H9 (cell line): ENCODE results near the gene IRF1. TPM values are rescaled to one million over a fixed set of nuclear protein-coding genes. Genes with fewer than 3 reads are reported as not detected.

Source experiments
- DNase-seq: peaks from one replicate; pipeline ENCODE4 v3.0.0-alpha.2; 2017
- H2AFZ ChIP-seq: one replicate; pipeline ENCODE4 v1.6.1; 2013; ENCODE audit warnings: mild to moderate bottlenecking, low read length, control low read depth, moderate library complexity
- H2AK5ac ChIP-seq: 2 replicates; pipeline ENCODE4 v1.6.1; 2013; ENCODE audit warnings: low read length, control low read depth, mixed read lengths; ENCODE audit not compliant: insufficient read length
- H2BK120ac ChIP-seq: one replicate; pipeline ENCODE4 v1.6.1; 2013; ENCODE audit warnings: low read depth, mild to moderate bottlenecking, low read length, control low read depth, inconsistent platforms; ENCODE audit not compliant: poor library complexity, severe bottlenecking
- H2BK12ac ChIP-seq: 2 replicates; pipeline ENCODE4 v1.6.1; 2013; ENCODE audit warnings: low read length, control low read depth, mixed read lengths, low read depth; ENCODE audit not compliant: insufficient read length
- H2BK15ac ChIP-seq: 2 replicates; pipeline ENCODE4 v1.6.1; 2013; ENCODE audit warnings: low read depth, low read length, control low read depth
- H2BK20ac ChIP-seq: one replicate; pipeline ENCODE4 v1.6.1; 2013; ENCODE audit warnings: low read depth, mild to moderate bottlenecking, low read length, control low read depth, inconsistent platforms; ENCODE audit not compliant: poor library complexity, severe bottlenecking
- H2BK5ac ChIP-seq: 2 replicates; pipeline ENCODE4 v1.6.1; 2013; ENCODE audit warnings: low read length, control low read depth, mixed read lengths; ENCODE audit not compliant: insufficient read length
- H3K14ac ChIP-seq: 2 replicates; pipeline ENCODE4 v1.6.1; 2013; ENCODE audit warnings: low read length, control low read depth; ENCODE audit not compliant: insufficient read depth
- H3K18ac ChIP-seq: 2 replicates; pipeline ENCODE4 v1.6.1; 2013; ENCODE audit warnings: low read depth, mild to moderate bottlenecking, mixed read lengths, low read length, control low read depth; ENCODE audit not compliant: insufficient read length
- H3K23ac ChIP-seq: 2 replicates; pipeline ENCODE4 v1.6.1; 2013; ENCODE audit warnings: low read length, control low read depth, mixed read lengths, low read depth; ENCODE audit not compliant: insufficient read length
- H3K23me2 ChIP-seq: 2 replicates; pipeline ENCODE4 v1.6.1; 2013; ENCODE audit warnings: low read depth, mild to moderate bottlenecking, mixed read lengths, low read length, control low read depth; ENCODE audit not compliant: insufficient read length, poor library complexity, severe bottlenecking
- H3K27ac ChIP-seq: 2 replicates; pipeline ENCODE4 v1.5.1; 2013; ENCODE audit warnings: low read length, control low read depth, mixed read lengths, low read depth; ENCODE audit not compliant: insufficient read length
- H3K27me3 ChIP-seq: 2 replicates; pipeline ENCODE4 v1.6.1; 2013; ENCODE audit warnings: low read length, control low read depth, inconsistent platforms; ENCODE audit not compliant: insufficient read depth
- H3K4ac ChIP-seq: 2 replicates; pipeline ENCODE4 v1.6.1; 2013; ENCODE audit warnings: low read depth, mild to moderate bottlenecking, control low read depth, inconsistent platforms, low read length, moderate library complexity
- H3K4me1 ChIP-seq: 2 replicates; pipeline ENCODE4 v1.6.1; 2013; ENCODE audit warnings: low read length, control low read depth, inconsistent platforms; ENCODE audit not compliant: insufficient read depth
- H3K4me2 ChIP-seq: 2 replicates; pipeline ENCODE4 v1.6.1; 2013; ENCODE audit warnings: low read length, control low read depth, mixed read lengths; ENCODE audit not compliant: insufficient read length, insufficient read depth
- H3K56ac ChIP-seq: 2 replicates; pipeline ENCODE4 v1.6.1; 2013; ENCODE audit warnings: low read depth, mild to moderate bottlenecking, mixed read lengths, low read length, control low read depth; ENCODE audit not compliant: insufficient read length
- H3K79me1 ChIP-seq: 2 replicates; pipeline ENCODE4 v1.6.1; 2013; ENCODE audit warnings: low read depth, mild to moderate bottlenecking, moderate library complexity, low read length, control low read depth, inconsistent platforms; ENCODE audit not compliant: insufficient read depth, poor library complexity, severe bottlenecking
- H3K79me2 ChIP-seq: 2 replicates; pipeline ENCODE4 v1.6.1; 2013; ENCODE audit warnings: low read length, control low read depth, inconsistent platforms; ENCODE audit not compliant: insufficient read depth
- H3K9ac ChIP-seq: 2 replicates; pipeline ENCODE4 v1.6.1; 2013; ENCODE audit warnings: low read length, control low read depth, mixed read lengths; ENCODE audit not compliant: insufficient read length; ENCODE audit errors: extremely low read depth
- H3K9me3 ChIP-seq: one replicate; pipeline ENCODE4 v1.6.1; 2013; ENCODE audit warnings: low read depth, low read length, inconsistent platforms; ENCODE audit not compliant: control insufficient read depth
- H3T11ph ChIP-seq: one replicate; pipeline ENCODE4 v1.6.1; 2013; ENCODE audit warnings: mild to moderate bottlenecking, low read length, control low read depth, inconsistent platforms
- H4K20me1 ChIP-seq: one replicate; pipeline ENCODE4 v1.6.1; 2013; ENCODE audit not compliant: control insufficient read depth, insufficient read length, insufficient read depth
- H4K5ac ChIP-seq: 2 replicates; pipeline ENCODE4 v1.6.1; 2013; ENCODE audit warnings: low read depth, mild to moderate bottlenecking, mixed read lengths, low read length, control low read depth; ENCODE audit not compliant: insufficient read length
- H4K8ac ChIP-seq: replicated peaks from 2 replicates; pipeline ENCODE4 v1.6.1; 2013; ENCODE audit warnings: low read length, control low read depth, mixed read lengths, low read depth; ENCODE audit not compliant: insufficient read length
- H4K91ac ChIP-seq: 2 replicates; pipeline ENCODE4 v1.6.1; 2013; ENCODE audit warnings: low read depth, mild to moderate bottlenecking, moderate library complexity, mixed read lengths, low read length, control low read depth; ENCODE audit not compliant: insufficient read length
- H3K27ac Mint-ChIP-seq, 3 experiments: 2 replicates in 2 of 3; 3 replicates in 1 of 3; pipeline ENCODE4 v1.8.0; 2020 to 2021; ENCODE audit warnings: mixed read lengths in 3 of 3, mild to moderate bottlenecking in 1 of 3, moderate library complexity in 1 of 3
- H3K27me3 Mint-ChIP-seq: 2 replicates; pipeline ENCODE4 v1.8.0; 2021; ENCODE audit warnings: low read depth, mild to moderate bottlenecking, moderate library complexity, mixed read lengths
- H3K36me3 Mint-ChIP-seq, 3 experiments: 2 replicates in 2 of 3; 3 replicates in 1 of 3; pipeline ENCODE4 v1.8.0; 2020 to 2021; ENCODE audit warnings: low read depth in 3 of 3, mixed read lengths in 3 of 3; ENCODE audit not compliant: insufficient read depth in 1 of 3
- H3K4me1 Mint-ChIP-seq, 2 experiments: 2 replicates each; pipeline ENCODE4 v1.8.0; 2020; ENCODE audit warnings: mixed read lengths in 2 of 2
- H3K4me3 Mint-ChIP-seq, 2 experiments: 2 replicates in 1 of 2; 3 replicates in 1 of 2; pipeline ENCODE4 v1.8.0; 2020 to 2021; ENCODE audit warnings: mild to moderate bottlenecking in 2 of 2, mixed read lengths in 2 of 2, moderate library complexity in 1 of 2
- H3K9me3 Mint-ChIP-seq, 2 experiments: 2 replicates in 1 of 2; 3 replicates in 1 of 2; pipeline ENCODE4 v1.8.0; 2020; ENCODE audit warnings: mild to moderate bottlenecking in 2 of 2, mixed read lengths in 2 of 2, moderate library complexity in 1 of 2
- CTCF ChIP-seq: fragments of 200-600 bp; sonication (generic); conservative IDR thresholded peaks from 3 replicates; pipeline ENCODE4 v1.8.0; 2021; ENCODE audit warnings: antibody characterized with exemption, mild to moderate bottlenecking
- WGBS: extraction: QIAGEN DNeasy Blood & Tissue Kit; methylation state at CpG from one replicate; pipeline ENCODE4 v1.1.7; 2013; ENCODE audit warnings: missing lambda C conversion rate, low lambda C conversion rate, mixed read lengths; ENCODE audit not compliant: insufficient read length; ENCODE audit errors: extremely low coverage; 5-methylcytosine and 5-hydroxymethylcytosine counted together
- total RNA-seq: library from RNA; stranded (reverse); gene quantifications from 2 replicates; pipeline ENCODE4 v1.2.1, GENCODE V29; 2021

IRF1 gene
- total RNA-seq, 1 experiment from 2014 or later = 8.7 TPM

GRCh38 chr5:132433141-132433540 lies 57.4 kb downstream of the IRF1 start:
- Mint-ChIP-seq H3K9me3 (no peaks in the 10 kb centered on the region), H3K4me1 (peaks cover 17 to 24% of the 10 kb centered on the region in 2 experiments), H3K27ac (no peak overlapping the region), H3K27me3 (no peaks in the 10 kb centered on the region), H3K36me3 (no peaks in the 10 kb centered on the region), H3K4me3 (no peak overlapping the region)
- Histone ChIP-seq H2AFZ (no peak overlapping the region), H2BK20ac (no peak overlapping the region), H3T11ph (no peak overlapping the region), H3K27me3 (no peaks in the 10 kb centered on the region), H3K18ac (no peak overlapping the region), H3K23me2 (no peaks in the 10 kb centered on the region), H3K79me2 (no peaks in the 10 kb centered on the region), H3K4me2 (no peak overlapping the region), H3K14ac (no peak overlapping the region), H3K4me1 (no peaks in the 10 kb centered on the region; the same call in 1 of the 2 replicates), H3K27ac (no peak overlapping the region), H3K4ac (no peak overlapping the region), H2BK12ac (no peak overlapping the region), H2BK120ac (no peak overlapping the region), H4K5ac (no peak overlapping the region), H3K79me1 (no peaks in the 10 kb centered on the region), H2BK5ac (no peak overlapping the region), H3K9ac (no peak overlapping the region), H4K20me1 (no peaks in the 10 kb centered on the region), H4K8ac (no peak overlapping the region), H3K56ac (no peak overlapping the region), H2BK15ac (no peak overlapping the region), H4K91ac (no peak overlapping the region), H3K23ac (no peak overlapping the region), H3K9me3 (no peaks in the 10 kb centered on the region), H2AK5ac (no peak overlapping the region)
- WGBS = no CpG with 5 or more reads among the region's 6 CpGs
- no peak for DNase-seq
- TF ChIP-seq CTCF = no peak
